CD4-positive, CD25-positive, alpha-beta regulatory T cell (primary cell): Measurements from ENCODE around the gene MAPT. TPM values are rescaled to one million over a fixed set of nuclear protein-coding genes. Genes with fewer than 3 reads are reported as not detected.

ENCODE experiments used
- ATAC-seq, 2 donors: fragments of 150-1000 bp; cut with Tn5 transposase; one replicate each; pipeline ENCODE4 v1.10.0; 2021; ENCODE audit warnings: low read depth in 2 of 2, moderate number of reproducible peaks in 2 of 2, moderate library complexity in 1 of 2
- DNase-seq, 3 donors: peaks; one replicate each; pipeline versions ENCODE4 v3.0.0 to v3.0.0-alpha.2; 2012 to 2022; ENCODE audit warnings: mixed read lengths in 1 of 3
- H3K27ac ChIP-seq: one replicate; pipeline ENCODE4 v1.7.0; 2013; ENCODE audit warnings: mild to moderate bottlenecking, low read length; ENCODE audit not compliant: insufficient read depth, poor library complexity, severe bottlenecking
- H3K27me3 ChIP-seq: one replicate; pipeline ENCODE4 v1.7.0; 2013; ENCODE audit warnings: low read length; ENCODE audit not compliant: control insufficient read depth, insufficient read depth
- H3K36me3 ChIP-seq: one replicate; pipeline ENCODE4 v1.7.0; 2013; ENCODE audit warnings: mild to moderate bottlenecking, low read length, moderate library complexity; ENCODE audit not compliant: control insufficient read depth, insufficient read depth
- H3K4me1 ChIP-seq: 2 replicates; pipeline ENCODE4 v1.7.0; 2013; ENCODE audit warnings: mild to moderate bottlenecking, low read length; ENCODE audit not compliant: insufficient read depth, control insufficient read depth, poor library complexity, severe bottlenecking
- H3K4me3 ChIP-seq: one replicate; pipeline ENCODE4 v1.7.0; 2013; ENCODE audit warnings: low read depth, mild to moderate bottlenecking, low read length, moderate library complexity
- H3K9me3 ChIP-seq, 2 experiments: 1 replicate in 1 of 2; 2 replicates in 1 of 2; pipeline ENCODE4 v1.7.0; 2013; ENCODE audit warnings: low read length in 2 of 2, mild to moderate bottlenecking in 1 of 2, moderate library complexity in 1 of 2; ENCODE audit not compliant: control insufficient read depth in 2 of 2
- H3K27ac Mint-ChIP-seq, 3 donors: one replicate each; pipeline ENCODE4 v1.8.0; 2020 to 2022; ENCODE audit warnings: mild to moderate bottlenecking in 3 of 3, mixed read lengths in 3 of 3, moderate library complexity in 2 of 3
- H3K27me3 Mint-ChIP-seq: one replicate; pipeline ENCODE4 v1.8.0; 2022; ENCODE audit warnings: mild to moderate bottlenecking, mixed read lengths
- H3K36me3 Mint-ChIP-seq: one replicate; pipeline ENCODE4 v1.8.0; 2020; ENCODE audit warnings: mixed read lengths
- H3K4me1 Mint-ChIP-seq, 4 donors: one replicate each; pipeline ENCODE4 v1.8.0; 2020 to 2022; ENCODE audit warnings: mixed read lengths in 4 of 4, mild to moderate bottlenecking in 1 of 4
- H3K4me3 Mint-ChIP-seq, 4 donors: one replicate each; pipeline ENCODE4 v1.8.0; 2020 to 2022; ENCODE audit warnings: mild to moderate bottlenecking in 4 of 4, mixed read lengths in 4 of 4, moderate library complexity in 3 of 4
- H3K9me3 Mint-ChIP-seq, 7 donors: one replicate each; pipeline ENCODE4 v1.8.0; 2020 to 2022; ENCODE audit warnings: mixed read lengths in 7 of 7, mild to moderate bottlenecking in 3 of 7, moderate library complexity in 2 of 7
- polyA plus RNA-seq, 4 donors: library from polyadenylated mRNA; unstranded; fragments of 300-500 nt; fragmentation: Illumina TruSeq; gene quantifications; one replicate each; pipeline ENCODE4 v1.2.3, GENCODE V29; 2021
- total RNA-seq: library from RNA; stranded (reverse); gene quantifications from one replicate; pipeline ENCODE4 v1.2.3, GENCODE V29; 2022

MAPT gene
- total and polyA plus RNA-seq, 5 donors from 2014 or later = 0.05 to 0.69 (median 0.16) TPM; not detected in 2

GRCh38 chr17:45992904-45993303 is 98.5 kb downstream of the MAPT start:
- Mint-ChIP-seq H3K9me3 (peaks cover 0 to 3% (median 0%) of the 10 kb centered on the region in 7 donors), H3K4me1 (no peaks in the 10 kb centered on the region), H3K27ac (no peak overlapping the region), H3K27me3 (no peaks in the 10 kb centered on the region), H3K36me3 (no peaks in the 10 kb centered on the region), H3K4me3 (no peak overlapping the region)
- H3K9me3 ChIP-seq = no peaks in the 10 kb centered on the region
- H3K27me3 ChIP-seq = no peaks in the 10 kb centered on the region
- H3K4me3 ChIP-seq = no peak overlapping the region
- DNase-seq = no peak
- no peaks in the 10 kb centered on the region for H3K4me1 ChIP-seq
- no peaks in the 10 kb centered on the region for H3K36me3 ChIP-seq
- no peak for ATAC-seq
- no peak overlapping the region for H3K27ac ChIP-seq

- Mint-ChIP-seq H3K27me3 (no peaks in the 10 kb centered on the region), H3K27ac (no peak overlapping the region), H3K4me3 (no peak overlapping the region), H3K36me3 (no peaks in the 10 kb centered on the region), H3K4me1 (no peaks in the 10 kb centered on the region), H3K9me3 (peaks cover 0 to 3% (median 0%) of the 10 kb centered on the region in 7 donors)
- no peak for DNase-seq
- Histone ChIP-seq H3K27ac (no peak overlapping the region), H3K36me3 (no peaks in the 10 kb centered on the region), H3K9me3 (no peaks in the 10 kb centered on the region), H3K4me1 (no peaks in the 10 kb centered on the region), H3K27me3 (no peaks in the 10 kb centered on the region), H3K4me3 (no peak overlapping the region)
- no peak for ATAC-seq
These were observed 99.7 kb downstream of the MAPT start for GRCh38 chr17:45993962-45994627.

- H3K4me1 Mint-ChIP-seq = no peaks in the 10 kb centered on the region
- Histone ChIP-seq H3K27ac (no peak overlapping the region), H3K27me3 (no peaks in the 10 kb centered on the region), H3K9me3 (no peaks in the 10 kb centered on the region), H3K4me1 (no peaks in the 10 kb centered on the region), H3K36me3 (no peaks in the 10 kb centered on the region), H3K4me3 (no peak overlapping the region)
- H3K4me3 Mint-ChIP-seq = no peak overlapping the region
- H3K9me3 Mint-ChIP-seq = peaks cover 0 to 3% (median 0%) of the 10 kb centered on the region in 7 donors
- ATAC-seq (no peak), DNase-seq (no peak)
- H3K27ac Mint-ChIP-seq = no peak overlapping the region
- H3K36me3 Mint-ChIP-seq = no peaks in the 10 kb centered on the region
- no peaks in the 10 kb centered on the region for H3K27me3 Mint-ChIP-seq
These were observed 100.6 kb downstream of the MAPT start for GRCh38 chr17:45994987-45995386.

- H3K9me3 ChIP-seq = no peaks in the 10 kb centered on the region
- Mint-ChIP-seq H3K27ac (no peak overlapping the region), H3K4me1 (no peaks in the 10 kb centered on the region), H3K36me3 (no peaks in the 10 kb centered on the region), H3K4me3 (no peak overlapping the region), H3K9me3 (peaks cover 0 to under 1% (median 0%) of the 10 kb centered on the region in 7 donors), H3K27me3 (no peaks in the 10 kb centered on the region)
- ATAC-seq (no peak), DNase-seq (no peak)
- H3K36me3 ChIP-seq = no peaks in the 10 kb centered on the region
- H3K4me3 ChIP-seq = no peak overlapping the region
- H3K27me3 ChIP-seq = no peaks in the 10 kb centered on the region
- no peaks in the 10 kb centered on the region for H3K4me1 ChIP-seq
- H3K27ac ChIP-seq = no peak overlapping the region
These were observed 101.4 kb downstream of the MAPT start for GRCh38 chr17:45995627-45996270.

GRCh38 chr17:45996282-45996937 is 102.1 kb downstream of the MAPT start:
- DNase-seq (no peak), ATAC-seq (no peak)
- H3K27ac Mint-ChIP-seq = no peak overlapping the region
- H3K9me3 Mint-ChIP-seq = no peaks in the 10 kb centered on the region
- no peaks in the 10 kb centered on the region for H3K36me3 ChIP-seq
- H3K4me1 ChIP-seq = no peaks in the 10 kb centered on the region
- no peaks in the 10 kb centered on the region for H3K9me3 ChIP-seq
- no peaks in the 10 kb centered on the region for H3K27me3 ChIP-seq
- no peaks in the 10 kb centered on the region for H3K36me3 Mint-ChIP-seq
- no peak overlapping the region for H3K4me3 ChIP-seq
- H3K27me3 Mint-ChIP-seq = peaks cover 1% of the 10 kb centered on the region
- no peaks in the 10 kb centered on the region for H3K4me1 Mint-ChIP-seq
- no peak overlapping the region for H3K4me3 Mint-ChIP-seq
- H3K27ac ChIP-seq = no peak overlapping the region

GRCh38 chr17:45997166-45997565 is 102.8 kb downstream of the MAPT start:
- DNase-seq (no peak), ATAC-seq (no peak)
- no peaks in the 10 kb centered on the region for H3K9me3 Mint-ChIP-seq
- no peaks in the 10 kb centered on the region for H3K4me1 ChIP-seq
- H3K27me3 Mint-ChIP-seq = peaks cover 6% of the 10 kb centered on the region
- no peaks in the 10 kb centered on the region for H3K27me3 ChIP-seq
- no peak overlapping the region for H3K4me3 Mint-ChIP-seq
- peak overlapping the region in 1 of 3 donors; percentile 26 for H3K27ac Mint-ChIP-seq
- no peaks in the 10 kb centered on the region for H3K9me3 ChIP-seq
- H3K36me3 Mint-ChIP-seq = no peaks in the 10 kb centered on the region
- H3K4me1 Mint-ChIP-seq = no peaks in the 10 kb centered on the region
- no peak overlapping the region for H3K4me3 ChIP-seq
- no peaks in the 10 kb centered on the region for H3K36me3 ChIP-seq
- H3K27ac ChIP-seq = no peak overlapping the region

GRCh38 chr17:45997624-45998023 is 103.3 kb downstream of the MAPT start:
- Mint-ChIP-seq H3K9me3 (no peaks in the 10 kb centered on the region), H3K27ac (no peak overlapping the region), H3K4me3 (no peak overlapping the region), H3K36me3 (no peaks in the 10 kb centered on the region), H3K27me3 (peaks cover 6% of the 10 kb centered on the region), H3K4me1 (peaks cover 0 to 1% (median 0%) of the 10 kb centered on the region in 4 donors)
- no peaks in the 10 kb centered on the region for H3K9me3 ChIP-seq
- ATAC-seq (no peak), DNase-seq (no peak)
- H3K4me1 ChIP-seq = no peaks in the 10 kb centered on the region
- no peak overlapping the region for H3K27ac ChIP-seq
- H3K27me3 ChIP-seq = no peaks in the 10 kb centered on the region
- no peak overlapping the region for H3K4me3 ChIP-seq
- no peaks in the 10 kb centered on the region for H3K36me3 ChIP-seq
